Erythroblast (primary cell): ENCODE measurements around the gene TFAP2A.

ENCODE experiments used
- GATA1 ChIP-seq: IDR thresholded peaks from 2 replicates; pipeline ENCODE4 v1.6.1; 2011; ENCODE audit warnings: low read depth, mild to moderate bottlenecking, control low read depth, low read length, moderate library complexity
- POLR2A ChIP-seq: IDR thresholded peaks from 2 replicates; pipeline ENCODE4 v1.6.1; 2011; ENCODE audit warnings: mild to moderate bottlenecking, low read length

DNA sequence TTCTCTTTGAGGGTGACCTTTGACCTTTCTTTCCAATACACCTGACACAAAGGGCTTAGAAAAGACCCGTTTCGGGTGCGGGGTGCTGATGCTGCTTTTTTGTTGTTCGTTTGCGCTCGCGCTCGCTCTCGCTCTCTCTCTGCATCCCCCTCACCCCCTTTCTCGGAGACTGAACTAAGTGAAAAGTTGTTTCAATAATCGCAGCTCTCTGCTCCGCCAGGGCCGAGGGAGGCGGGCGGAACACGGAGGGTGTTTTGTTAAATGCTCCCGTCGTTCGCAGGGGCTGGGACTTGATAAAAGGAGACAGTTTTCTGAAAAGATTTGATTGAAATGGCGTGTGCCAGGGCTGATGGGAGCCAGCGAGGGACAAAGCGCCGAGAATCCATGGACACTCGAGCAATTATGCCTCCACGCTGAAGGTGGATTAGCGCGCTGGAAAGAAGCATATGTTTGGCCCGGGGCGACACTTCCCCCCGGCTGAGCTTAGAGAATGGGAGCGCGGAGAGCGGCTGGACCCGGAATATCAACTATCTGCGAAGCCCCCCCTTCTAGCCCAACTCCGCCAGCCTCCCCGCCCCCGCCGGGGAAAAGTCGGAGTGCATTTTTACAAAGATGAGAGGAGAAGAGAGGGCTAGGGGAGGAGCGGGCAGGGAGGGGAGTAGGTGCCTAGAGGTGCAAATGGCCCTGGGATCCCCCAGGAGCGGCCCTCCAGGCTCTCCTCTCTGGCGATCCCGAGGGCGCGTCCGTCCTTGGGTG lies 25.0 kb downstream of the TFAP2A start:
- TF ChIP-seq POLR2A (no peak), GATA1 (no peak)
